Measurements from ENCODE around the gene CHD1L.
A peak's percentile ranks its signal among the peaks of the same experiment; 100 is the strongest.
"Not testable (repeated sequence)": the region's sequence is repeated elsewhere in the genome, so short reads cannot be mapped to it uniquely, and the experiment has no call there.

Gene CHD1L

GRCh38 chr1:147225193-147225730, 17.2 kb upstream of the CHD1L start, which contains the start of gene FMO5:
Gene FMO5, minus strand, starts transcription at chr1:147225339. Its CDS starts 310 bp downstream, at chr1:147225029.
- H3K4me2 ChIP-seq (ENCODE audit: low read length), result peak within 1 kb of the TSS; percentile 89
- TF ChIP-seq CTCF (IDR thresholded peaks at IDR 0.05; ENCODE audit: low read length) (no peak; the same call in 1 of the 2 replicates), EZH2 (IDR thresholded peaks at IDR 0.05; ENCODE audit: borderline replicate concordance, low read length) (no peak)

GRCh38 chr1:147231032-147231431, 11.5 kb upstream of the CHD1L start:
- not testable (repeated sequence) for H3K9me2 ChIP-seq (ENCODE audit: low read depth, low read length)

More at GRCh38 chr1:147225193-147225730, 17.2 kb upstream of the CHD1L start, which contains the start of gene FMO5:
- Histone ChIP-seq H3K4me1 (ENCODE audit: insufficient read depth, low read length, severe bottlenecking) (peaks cover 24% of the 10 kb centered on the region), H3K36me3 (ENCODE audit: insufficient read depth, low read length) (no peaks in the 10 kb centered on the region), H3K27me3 (ENCODE audit: insufficient read depth, low read length) (no peaks in the 10 kb centered on the region), H3K79me2 (ENCODE audit: insufficient read depth, low read length) (no peaks in the 10 kb centered on the region), H2AFZ (ENCODE audit: low read length) (peak within 1 kb of the TSS; percentile 100), H4K20me1 (ENCODE audit: insufficient read depth, low read length) (no peaks in the 10 kb centered on the region), H3K27ac (ENCODE audit: low read depth, low read length, poor library complexity, severe bottlenecking) (no peak within 1 kb of the TSS), H3K9me3 (ENCODE audit: low read length) (no peaks in the 10 kb centered on the region), H3F3A (ENCODE audit: insufficient read depth, low read length) (no peaks in the 10 kb centered on the region), H3K9ac (ENCODE audit: low read length) (peak within 1 kb of the TSS; percentile 63), H3K4me3 (ENCODE audit: low read depth, low read length, poor library complexity, severe bottlenecking) (peak within 1 kb of the TSS; percentile 77), H3K9me2 (ENCODE audit: low read depth, low read length) (no peaks in the 10 kb centered on the region)

GRCh38 chr1:147233903-147234302, 8.6 kb upstream of the CHD1L start:
- H3K36me3 ChIP-seq (ENCODE audit: insufficient read depth, low read length); H3K79me2 ChIP-seq (ENCODE audit: insufficient read depth, low read length); H3K27ac ChIP-seq (ENCODE audit: low read depth, low read length, poor library complexity, severe bottlenecking); H3K9ac ChIP-seq (ENCODE audit: low read length); H3F3A ChIP-seq (ENCODE audit: insufficient read depth, low read length); H3K4me1 ChIP-seq (ENCODE audit: insufficient read depth, low read length, severe bottlenecking); H3K4me3 ChIP-seq (ENCODE audit: low read depth, low read length, poor library complexity, severe bottlenecking); H4K20me1 ChIP-seq (ENCODE audit: insufficient read depth, low read length); H2AFZ ChIP-seq (ENCODE audit: low read length); H3K9me3 ChIP-seq (ENCODE audit: low read length); H3K9me2 ChIP-seq (ENCODE audit: low read depth, low read length); H3K4me2 ChIP-seq (ENCODE audit: low read length); H3K27me3 ChIP-seq (ENCODE audit: insufficient read depth, low read length): not testable (repeated sequence)

More at GRCh38 chr1:147231032-147231431, 11.5 kb upstream of the CHD1L start:
- H3K4me1 ChIP-seq (ENCODE audit: insufficient read depth, low read length, severe bottlenecking); H2AFZ ChIP-seq (ENCODE audit: low read length); H3K79me2 ChIP-seq (ENCODE audit: insufficient read depth, low read length); H3K27me3 ChIP-seq (ENCODE audit: insufficient read depth, low read length); H3K36me3 ChIP-seq (ENCODE audit: insufficient read depth, low read length); H3F3A ChIP-seq (ENCODE audit: insufficient read depth, low read length); H3K27ac ChIP-seq (ENCODE audit: low read depth, low read length, poor library complexity, severe bottlenecking); H3K9ac ChIP-seq (ENCODE audit: low read length); H3K9me3 ChIP-seq (ENCODE audit: low read length); H3K4me2 ChIP-seq (ENCODE audit: low read length); H4K20me1 ChIP-seq (ENCODE audit: insufficient read depth, low read length); H3K4me3 ChIP-seq (ENCODE audit: low read depth, low read length, poor library complexity, severe bottlenecking): not testable (repeated sequence)

GRCh38 chr1:147235822-147236221, 6.7 kb upstream of the CHD1L start:
- Histone ChIP-seq H4K20me1 (ENCODE audit: insufficient read depth, low read length) (no peaks in the 10 kb centered on the region), H3K36me3 (ENCODE audit: insufficient read depth, low read length) (no peaks in the 10 kb centered on the region), H3F3A (ENCODE audit: insufficient read depth, low read length) (no peaks in the 10 kb centered on the region), H3K27me3 (ENCODE audit: insufficient read depth, low read length) (no peaks in the 10 kb centered on the region; the same call in 1 of the 2 replicates), H3K4me2 (ENCODE audit: low read length) (no peak overlapping the region), H3K79me2 (ENCODE audit: insufficient read depth, low read length) (no peaks in the 10 kb centered on the region), H3K9me2 (ENCODE audit: low read depth, low read length) (no peaks in the 10 kb centered on the region), H3K4me3 (ENCODE audit: low read depth, low read length, poor library complexity, severe bottlenecking) (no peak overlapping the region), H3K9ac (ENCODE audit: low read length) (no peak overlapping the region), H3K27ac (ENCODE audit: low read depth, low read length, poor library complexity, severe bottlenecking) (no peak overlapping the region), H3K4me1 (ENCODE audit: insufficient read depth, low read length, severe bottlenecking) (no peaks in the 10 kb centered on the region), H2AFZ (ENCODE audit: low read length) (no peak overlapping the region), H3K9me3 (ENCODE audit: low read length) (peaks cover 2% of the 10 kb centered on the region; the same call in 1 of the 2 replicates)
- TF ChIP-seq CTCF (IDR thresholded peaks at IDR 0.05; ENCODE audit: low read length) (no peak), EZH2 (IDR thresholded peaks at IDR 0.05; ENCODE audit: borderline replicate concordance, low read length) (no peak)

All from OCI-LY1 (cell line).